OCI-LY7 (cell line): ENCODE results near the gene EVI2A. TPM values are rescaled to one million over a fixed set of nuclear protein-coding genes. Genes with fewer than 3 reads are reported as not detected.
"Not testable (repeated sequence)": the region's sequence is repeated elsewhere in the genome, so short reads cannot be mapped to it uniquely, and the experiment has no call there.

ENCODE experiments used
- BruUV-seq: library from RNA; stranded (reverse); fragments of 400-500 nt; replicated peaks from 2 replicates; lab custom pipeline; 2021; lab: Mats Ljungman, UMichigan
- CTCF ChIA-PET: fragments of 300-600 bp; sonication (Branson Sonifier 250); formaldehyde crosslinking; loops from one replicate; lab custom pipeline; 2022; ENCODE audit warnings: antibody characterized with exemption; ENCODE audit not compliant: unreplicated experiment; lab: Charles Lee
- POLR2A ChIA-PET: fragments of 300-600 bp; sonication (Branson Sonifier 250); formaldehyde crosslinking; loops from one replicate; lab custom pipeline; 2022; ENCODE audit warnings: antibody characterized with exemption; lab: Charles Lee
- DNase-seq: peaks from one replicate; pipeline ENCODE4 v3.0.0-alpha.2; 2015; ENCODE audit warnings: low spot score
- H2AFZ ChIP-seq: fragments of 200-600 bp; sonication (generic), shearing (Covaris generic); 2 replicates; pipeline ENCODE4 v1.6.1; 2014; ENCODE audit warnings: mild to moderate bottlenecking, antibody characterized with exemption, low read length, moderate library complexity
- H3K27ac ChIP-seq: fragments of 200-600 bp; sonication (generic); 2 replicates; pipeline ENCODE4 v1.5.1; 2014; ENCODE audit warnings: mixed run types, low read depth, mild to moderate bottlenecking, moderate library complexity, low read length, inconsistent platforms; ENCODE audit not compliant: poor library complexity, severe bottlenecking
- H3K36me3 ChIP-seq: fragments of 200-600 bp; sonication (generic); 2 replicates; pipeline ENCODE4 v1.6.1; 2014; ENCODE audit warnings: mild to moderate bottlenecking, antibody characterized with exemption, low read length, moderate library complexity, mixed read lengths; ENCODE audit not compliant: insufficient read depth
- H3K4me1 ChIP-seq: fragments of 200-600 bp; sonication (generic); 2 replicates; pipeline ENCODE4 v1.5.1; 2014; ENCODE audit warnings: mild to moderate bottlenecking, low read length; ENCODE audit not compliant: insufficient read depth, poor library complexity, severe bottlenecking
- H3K4me2 ChIP-seq: fragments of 200-600 bp; sonication (generic); 2 replicates; pipeline ENCODE4 v1.6.1; 2014; ENCODE audit warnings: mild to moderate bottlenecking, low read length
- H3K4me3 ChIP-seq: fragments of 200-600 bp; sonication (generic); 2 replicates; pipeline ENCODE4 v1.5.1; 2014; ENCODE audit warnings: mild to moderate bottlenecking, low read depth, low read length; ENCODE audit not compliant: poor library complexity, severe bottlenecking
- H3K79me2 ChIP-seq: fragments of 200-600 bp; sonication (generic); 2 replicates; pipeline ENCODE4 v1.6.1; 2016; ENCODE audit warnings: low read depth, mild to moderate bottlenecking, low read length, moderate library complexity, mixed read lengths; ENCODE audit not compliant: insufficient read depth
- H3K9me2 ChIP-seq: fragments of 200-600 bp; sonication (generic); 2 replicates; pipeline ENCODE4 v1.6.1; 2016; ENCODE audit warnings: mild to moderate bottlenecking, low read length, mixed read lengths; ENCODE audit not compliant: insufficient read depth
- H3K9me3 ChIP-seq: fragments of 200-600 bp; sonication (generic); 2 replicates; pipeline ENCODE4 v1.6.1; 2014; ENCODE audit warnings: mild to moderate bottlenecking, mixed run types, low read length, mixed read lengths
- H4K20me1 ChIP-seq: fragments of 200-600 bp; sonication (generic); 2 replicates; pipeline ENCODE4 v1.6.1; 2014; ENCODE audit warnings: mild to moderate bottlenecking, antibody characterized with exemption, low read length, moderate library complexity, mixed read lengths; ENCODE audit not compliant: insufficient read depth
- CTCF ChIP-seq: fragments of 200-600 bp; sonication (generic); conservative IDR thresholded peaks from 2 replicates; pipeline ENCODE4 v1.5.1; 2014; ENCODE audit warnings: mild to moderate bottlenecking, antibody characterized with exemption, low read length, moderate library complexity, mixed read lengths
- EZH2phosphoT487 ChIP-seq: fragments of 200-600 bp; sonication (generic); IDR thresholded peaks from 2 replicates; pipeline ENCODE4 v1.6.1; 2018; ENCODE audit warnings: low read depth, borderline replicate concordance, mild to moderate bottlenecking, mixed run types, antibody characterized with exemption, low read length, moderate library complexity, mixed read lengths
- intact Hi-C: fragments of 100-400 bp; cut with micrococcal nuclease; formaldehyde crosslinking; loops from one replicate; pipeline ENCODE4 v1.10.0; 2022; ENCODE audit not compliant: unreplicated experiment
- total RNA-seq, 2 experiments: library from RNA; depleted of rRNA in 1 of 2; stranded (reverse); fragments of >200 nt in 1 of 2; shearing (Covaris generic) in 1 of 2; gene quantifications; 2 replicates each; pipeline ENCODE4 v1.2.3, GENCODE V29; 2014 to 2022

EVI2A gene
- total RNA-seq, 2 experiments from 2014 or later: 14.1 to 31.3 TPM

- ChIA-PET CTCF (no interaction called here), POLR2A (interaction anchor here (0.9 kb wide), 1 partner anchor 187 kb away, joined by 4 read pairs; no protein-coding TSS in a partner anchor)
- peaks cover 92% of the 10 kb centered on the region for H3K79me2 ChIP-seq
- peaks cover 11% of the 10 kb centered on the region; the same call in 1 of the 2 replicates for H3K36me3 ChIP-seq
- TF ChIP-seq CTCF: no peak
- TF ChIP-seq EZH2phosphoT487: no peak
- H3K4me2 ChIP-seq: peak overlapping the region; percentile 93
- H3K9me2 ChIP-seq: no peaks in the 10 kb centered on the region
- no TSS peak for BruUV-seq
- H2AFZ ChIP-seq: no peak overlapping the region
- intact Hi-C loops: loop anchor here (5.0 kb wide), 1 partner anchor 223 kb away; no protein-coding TSS in a partner anchor
- H3K9me3 ChIP-seq: no peaks in the 10 kb centered on the region
- H3K4me3 ChIP-seq: peak overlapping the region; percentile 73
- no peaks in the 10 kb centered on the region for H4K20me1 ChIP-seq
- peak overlapping the region; percentile 97 for H3K27ac ChIP-seq
- peaks cover 44% of the 10 kb centered on the region for H3K4me1 ChIP-seq
- no peak for DNase-seq
Observed at GRCh38 chr17:31314782-31315100, 6.7 kb downstream of the EVI2A start.

GRCh38 chr17:31313982-31314781 is 7.2 kb downstream of the EVI2A start, which contains the start of gene EVI2B:
EVI2B (minus strand) TSS chr17:31314054; CDS start chr17:31305609, 8,445 bp downstream.
- POLR2A ChIA-PET: interaction anchor here (0.6 to 1.1 kb wide), 3 partner anchors 53 to 229 kb away, joined by 3 to 4 read pairs (median 4); no protein-coding TSS in a partner anchor
- CTCF ChIA-PET: no interaction called here
- DNase-seq: peak; percentile 87
- H4K20me1 ChIP-seq: no peaks in the 10 kb centered on the region
- H3K9me3 ChIP-seq: no peaks in the 10 kb centered on the region
- H2AFZ ChIP-seq: no peak within 1 kb of the TSS
- H3K36me3 ChIP-seq: peaks cover 11% of the 10 kb centered on the region; the same call in 1 of the 2 replicates
- H3K27ac ChIP-seq: peak within 1 kb of the TSS; percentile 97
- TF ChIP-seq CTCF (no peak), EZH2phosphoT487 (no peak)
- intact Hi-C loops: loop anchor here (2.0 kb wide), 1 partner anchor 59 kb away; no protein-coding TSS in a partner anchor
- peak within 1 kb of the TSS; percentile 73 for H3K4me3 ChIP-seq
- H3K4me2 ChIP-seq: peak within 1 kb of the TSS; percentile 93
- peaks cover 92% of the 10 kb centered on the region for H3K79me2 ChIP-seq
- BruUV-seq: no TSS peak
- H3K9me2 ChIP-seq: no peaks in the 10 kb centered on the region
- peaks cover 48% of the 10 kb centered on the region for H3K4me1 ChIP-seq

- H3K9me2 ChIP-seq, CTCF ChIA-PET, BruUV-seq, H2AFZ ChIP-seq, H4K20me1 ChIP-seq, H3K9me3 ChIP-seq: not testable (repeated sequence)
- peak overlapping the region; percentile 93 for H3K4me2 ChIP-seq
- peaks cover 93% of the 10 kb centered on the region for H3K79me2 ChIP-seq
- peaks cover 59% of the 10 kb centered on the region for H3K4me1 ChIP-seq
- peak overlapping the region; percentile 97 for H3K27ac ChIP-seq
- H3K4me3 ChIP-seq: peak overlapping the region; percentile 73
- peak; percentile 69 for DNase-seq
- POLR2A ChIA-PET: interaction anchor here (0.7 to 3.4 kb wide), 3 partner anchors 7 to 64 kb away, joined by 4 to 71 read pairs (median 6); no protein-coding TSS in a partner anchor
- intact Hi-C loops: loop anchor here (2.0 kb wide), 1 partner anchor 61 kb away; no protein-coding TSS in a partner anchor
- TF ChIP-seq CTCF: peak; percentile 38; the same call in 1 of the 2 replicates
- peaks cover 20% of the 10 kb centered on the region for H3K36me3 ChIP-seq
Observed at GRCh38 chr17:31312223-31312622, 9.2 kb downstream of the EVI2A start.
